ENCODE results near the gene MRPS7. TPM values are rescaled to one million over a fixed set of nuclear protein-coding genes. Genes with fewer than 3 reads are reported as not detected.

Gene MRPS7
- total RNA-seq, 1 donor, result 45.6 TPM

GRCh38 chr17:75240394-75241142 lies 21.1 kb upstream of the MRPS7 start:
- DNase-seq (ENCODE audit: insufficient read length, low spot score, missing footprints), result peak; percentile 91
- no peaks in the 10 kb centered on the region for H3K79me2 ChIP-seq (ENCODE audit: insufficient read depth, low read length)
- peak overlapping the region; percentile 81 for H3K27ac ChIP-seq (ENCODE audit: low read depth, low read length)

GRCh38 chr17:75241143-75241430 lies 20.6 kb upstream of the MRPS7 start:
- Histone ChIP-seq H3K9me3 (ENCODE audit: low read depth, low read length) (no peaks in the 10 kb centered on the region), H3K4me1 (ENCODE audit: insufficient read depth, low read length) (peaks cover 23% of the 10 kb centered on the region), H3K27me3 (ENCODE audit: insufficient read depth, low read length) (no peaks in the 10 kb centered on the region), H2AFZ (ENCODE audit: low read length) (no peak overlapping the region), H3K36me3 (ENCODE audit: insufficient read depth, low read length) (peaks cover 88% of the 10 kb centered on the region), H3K4me3 (ENCODE audit: insufficient read depth, low read length) (no peak overlapping the region), H4K20me1 (ENCODE audit: insufficient read depth, low read length) (peaks cover 77% of the 10 kb centered on the region), H3K79me2 (ENCODE audit: insufficient read depth, low read length) (peaks cover 2% of the 10 kb centered on the region), H3K4me2 (ENCODE audit: insufficient read depth, low read length) (peak overlapping the region; percentile 34), H3K27ac (ENCODE audit: low read depth, low read length) (peak overlapping the region; percentile 81)
- peak; percentile 96 for DNase-seq (ENCODE audit: insufficient read length, low spot score, missing footprints)
- TF ChIP-seq CTCF (IDR thresholded peaks at IDR 0.05; ENCODE audit: extremely low read depth, low read depth, low read length), result no peak

More at GRCh38 chr17:75240394-75241142, 21.1 kb upstream of the MRPS7 start:
- no peak overlapping the region for H2AFZ ChIP-seq (ENCODE audit: low read length)
- peaks cover 88% of the 10 kb centered on the region for H3K36me3 ChIP-seq (ENCODE audit: insufficient read depth, low read length)
- peak overlapping the region; percentile 34 for H3K4me2 ChIP-seq (ENCODE audit: insufficient read depth, low read length)
- H3K9me3 ChIP-seq (ENCODE audit: low read depth, low read length), result no peaks in the 10 kb centered on the region
- no peaks in the 10 kb centered on the region for H3K27me3 ChIP-seq (ENCODE audit: insufficient read depth, low read length)
- H3K4me3 ChIP-seq (ENCODE audit: insufficient read depth, low read length), result no peak overlapping the region
- H3K4me1 ChIP-seq (ENCODE audit: insufficient read depth, low read length), result peaks cover 23% of the 10 kb centered on the region
- peak; percentile 71 for TF ChIP-seq CTCF (IDR thresholded peaks at IDR 0.05; ENCODE audit: extremely low read depth, low read depth, low read length)
- H4K20me1 ChIP-seq (ENCODE audit: insufficient read depth, low read length), result peaks cover 73% of the 10 kb centered on the region

GRCh38 chr17:75241502-75241901 lies 20.2 kb upstream of the MRPS7 start:
- Histone ChIP-seq H3K4me1 (ENCODE audit: insufficient read depth, low read length) (peaks cover 23% of the 10 kb centered on the region), H2AFZ (ENCODE audit: low read length) (no peak overlapping the region), H3K9me3 (ENCODE audit: low read depth, low read length) (no peaks in the 10 kb centered on the region), H3K36me3 (ENCODE audit: insufficient read depth, low read length) (peaks cover 88% of the 10 kb centered on the region), H3K4me2 (ENCODE audit: insufficient read depth, low read length) (peak overlapping the region; percentile 34), H3K4me3 (ENCODE audit: insufficient read depth, low read length) (no peak overlapping the region), H3K27me3 (ENCODE audit: insufficient read depth, low read length) (no peaks in the 10 kb centered on the region), H3K79me2 (ENCODE audit: insufficient read depth, low read length) (peaks cover 6% of the 10 kb centered on the region), H4K20me1 (ENCODE audit: insufficient read depth, low read length) (peaks cover 82% of the 10 kb centered on the region), H3K27ac (ENCODE audit: low read depth, low read length) (peak overlapping the region; percentile 81)
- peak; percentile 93 for DNase-seq (ENCODE audit: insufficient read length, low spot score, missing footprints)
- TF ChIP-seq CTCF (IDR thresholded peaks at IDR 0.05; ENCODE audit: extremely low read depth, low read depth, low read length), result no peak

GRCh38 chr17:75241996-75242460 lies 19.7 kb upstream of the MRPS7 start:
- H3K9me3 ChIP-seq (ENCODE audit: low read depth, low read length), result no peaks in the 10 kb centered on the region
- H3K36me3 ChIP-seq (ENCODE audit: insufficient read depth, low read length), result peaks cover 85% of the 10 kb centered on the region
- DNase-seq (ENCODE audit: insufficient read length, low spot score, missing footprints), result peak; percentile 97
- peak overlapping the region; percentile 34 for H3K4me2 ChIP-seq (ENCODE audit: insufficient read depth, low read length)
- H3K27me3 ChIP-seq (ENCODE audit: insufficient read depth, low read length), result no peaks in the 10 kb centered on the region
- peaks cover 85% of the 10 kb centered on the region for H4K20me1 ChIP-seq (ENCODE audit: insufficient read depth, low read length)
- H3K4me1 ChIP-seq (ENCODE audit: insufficient read depth, low read length), result peaks cover 23% of the 10 kb centered on the region
- peaks cover 9% of the 10 kb centered on the region for H3K79me2 ChIP-seq (ENCODE audit: insufficient read depth, low read length)
- no peak for TF ChIP-seq CTCF (IDR thresholded peaks at IDR 0.05; ENCODE audit: extremely low read depth, low read depth, low read length)
- H2AFZ ChIP-seq (ENCODE audit: low read length), result no peak overlapping the region
- no peak overlapping the region for H3K4me3 ChIP-seq (ENCODE audit: insufficient read depth, low read length)
- peak overlapping the region; percentile 81 for H3K27ac ChIP-seq (ENCODE audit: low read depth, low read length)

Measured in osteoblast (primary cell).